WTC11 (cell line): ENCODE measurements around the gene NKPD1.

ENCODE experiments used
- AFF4 ChIP-seq: sonication (generic); formaldehyde crosslinking; IDR thresholded peaks from 2 replicates; pipeline ENCODE4 v1.8.1; 2023; ENCODE audit warnings: mild to moderate bottlenecking, missing genetic modification reagents, borderline replicate concordance
- ATF3 ChIP-seq: sonication (generic); formaldehyde crosslinking; conservative IDR thresholded peaks from 2 replicates; pipeline ENCODE4 v1.8.1; 2022; ENCODE audit warnings: mild to moderate bottlenecking, missing genetic modification reagents
- CDX4 ChIP-seq: fragments of 250-450 bp; sonication (Bioruptor Pico); IDR thresholded peaks from 2 replicates; pipeline ENCODE4 v1.9.0; 2021; ENCODE audit warnings: moderate library complexity, mild to moderate bottlenecking, inconsistent platforms, borderline replicate concordance
- CTCF ChIP-seq: fragments of 200-600 bp; IDR thresholded peaks from 2 replicates; pipeline ENCODE4 v1.8.0; 2022; ENCODE audit warnings: antibody characterized with exemption
- ETV6 ChIP-seq: sonication (generic); formaldehyde crosslinking; IDR thresholded peaks from 2 replicates; pipeline ENCODE4 v1.8.1; 2022; ENCODE audit warnings: mild to moderate bottlenecking, missing genetic modification reagents
- GRHL2 ChIP-seq: fragments of 250-450 bp; sonication (Bioruptor Pico); IDR thresholded peaks from 2 replicates; pipeline ENCODE4 v1.8.0; 2022; ENCODE audit warnings: mild to moderate bottlenecking, moderate library complexity; ENCODE audit not compliant: insufficient replicate concordance, severe bottlenecking
- NFE2L1 ChIP-seq: sonication (generic); formaldehyde crosslinking; IDR thresholded peaks from 2 replicates; pipeline ENCODE4 v1.8.1; 2023; ENCODE audit warnings: missing genetic modification reagents
- TF ChIP-seq, protein P1 (sequence below): sonication (generic); formaldehyde crosslinking; IDR thresholded peaks from 2 replicates; pipeline ENCODE4 v1.8.0; 2023; ENCODE audit warnings: missing genetic modification reagents, mild to moderate bottlenecking, borderline replicate concordance
- TF ChIP-seq, protein P2 (sequence below): sonication (generic); formaldehyde crosslinking; IDR thresholded peaks from 2 replicates; pipeline ENCODE4 v1.8.0; 2022; ENCODE audit warnings: mild to moderate bottlenecking, missing genetic modification reagents

DNA sequence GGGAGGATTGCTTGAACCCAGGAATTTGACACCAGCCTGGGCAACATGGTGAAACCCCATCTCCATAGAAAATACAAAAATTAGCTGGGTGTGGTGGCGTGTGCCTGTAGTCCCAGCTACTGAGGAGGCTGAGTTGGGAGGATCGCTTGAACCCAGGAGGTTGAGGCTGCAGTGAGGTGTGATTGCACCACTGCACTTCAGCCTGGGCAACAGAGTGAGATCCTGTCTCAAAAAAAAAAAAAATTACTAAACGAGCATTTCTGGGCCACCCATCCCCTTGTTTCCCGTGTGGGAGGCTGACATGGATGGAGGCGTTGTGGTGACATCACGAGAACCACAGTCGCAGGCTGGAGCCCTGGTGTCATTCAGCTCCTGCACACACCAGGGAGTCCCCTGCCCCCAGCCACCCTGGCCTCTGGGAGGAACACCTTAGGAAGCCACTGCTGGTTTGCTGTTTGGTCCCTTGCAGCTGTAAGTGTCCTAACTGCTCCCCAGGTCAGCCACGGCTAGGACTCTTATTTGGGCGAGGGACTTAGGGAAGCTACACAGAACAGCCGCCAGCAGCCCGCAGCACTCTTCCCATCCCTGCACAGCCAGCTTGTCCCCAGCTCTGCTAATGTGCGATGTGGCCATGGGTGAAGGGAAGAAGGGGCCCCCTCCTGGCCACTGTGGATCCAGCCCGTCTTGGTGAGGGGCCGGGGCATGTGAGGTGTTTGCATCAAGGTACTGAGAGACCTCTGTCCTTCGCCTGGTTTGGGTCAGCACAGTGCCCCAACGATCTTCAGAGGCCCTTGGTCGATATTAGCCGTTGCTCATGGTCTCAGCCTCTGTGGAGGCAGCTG lies 12.7 kb downstream of the NKPD1 start:
- TF ChIP-seq ETV6, result no peak
- TF ChIP-seq NFE2L1 (CRISPR knock-in tag), result no peak
- no peak for TF ChIP-seq CTCF
- TF ChIP-seq AFF4 (CRISPR knock-in tag), result no peak
- no peak for TF ChIP-seq GRHL2 (CRISPR knock-in tag)
- TF ChIP-seq ATF3 (CRISPR knock-in tag), result no peak
- TF ChIP-seq, protein P1, sequence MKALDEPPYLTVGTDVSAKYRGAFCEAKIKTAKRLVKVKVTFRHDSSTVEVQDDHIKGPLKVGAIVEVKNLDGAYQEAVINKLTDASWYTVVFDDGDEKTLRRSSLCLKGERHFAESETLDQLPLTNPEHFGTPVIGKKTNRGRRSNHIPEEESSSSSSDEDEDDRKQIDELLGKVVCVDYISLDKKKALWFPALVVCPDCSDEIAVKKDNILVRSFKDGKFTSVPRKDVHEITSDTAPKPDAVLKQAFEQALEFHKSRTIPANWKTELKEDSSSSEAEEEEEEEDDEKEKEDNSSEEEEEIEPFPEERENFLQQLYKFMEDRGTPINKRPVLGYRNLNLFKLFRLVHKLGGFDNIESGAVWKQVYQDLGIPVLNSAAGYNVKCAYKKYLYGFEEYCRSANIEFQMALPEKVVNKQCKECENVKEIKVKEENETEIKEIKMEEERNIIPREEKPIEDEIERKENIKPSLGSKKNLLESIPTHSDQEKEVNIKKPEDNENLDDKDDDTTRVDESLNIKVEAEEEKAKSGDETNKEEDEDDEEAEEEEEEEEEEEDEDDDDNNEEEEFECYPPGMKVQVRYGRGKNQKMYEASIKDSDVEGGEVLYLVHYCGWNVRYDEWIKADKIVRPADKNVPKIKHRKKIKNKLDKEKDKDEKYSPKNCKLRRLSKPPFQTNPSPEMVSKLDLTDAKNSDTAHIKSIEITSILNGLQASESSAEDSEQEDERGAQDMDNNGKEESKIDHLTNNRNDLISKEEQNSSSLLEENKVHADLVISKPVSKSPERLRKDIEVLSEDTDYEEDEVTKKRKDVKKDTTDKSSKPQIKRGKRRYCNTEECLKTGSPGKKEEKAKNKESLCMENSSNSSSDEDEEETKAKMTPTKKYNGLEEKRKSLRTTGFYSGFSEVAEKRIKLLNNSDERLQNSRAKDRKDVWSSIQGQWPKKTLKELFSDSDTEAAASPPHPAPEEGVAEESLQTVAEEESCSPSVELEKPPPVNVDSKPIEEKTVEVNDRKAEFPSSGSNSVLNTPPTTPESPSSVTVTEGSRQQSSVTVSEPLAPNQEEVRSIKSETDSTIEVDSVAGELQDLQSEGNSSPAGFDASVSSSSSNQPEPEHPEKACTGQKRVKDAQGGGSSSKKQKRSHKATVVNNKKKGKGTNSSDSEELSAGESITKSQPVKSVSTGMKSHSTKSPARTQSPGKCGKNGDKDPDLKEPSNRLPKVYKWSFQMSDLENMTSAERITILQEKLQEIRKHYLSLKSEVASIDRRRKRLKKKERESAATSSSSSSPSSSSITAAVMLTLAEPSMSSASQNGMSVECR (CRISPR knock-in tag), result no peak
- no peak for TF ChIP-seq CDX4 (CRISPR knock-in tag)
- TF ChIP-seq, protein P2, sequence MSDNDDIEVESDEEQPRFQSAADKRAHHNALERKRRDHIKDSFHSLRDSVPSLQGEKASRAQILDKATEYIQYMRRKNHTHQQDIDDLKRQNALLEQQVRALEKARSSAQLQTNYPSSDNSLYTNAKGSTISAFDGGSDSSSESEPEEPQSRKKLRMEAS (CRISPR knock-in tag), result no peak
